ENCODE measurements around the gene IFT88.

IFT88 gene

DNA sequence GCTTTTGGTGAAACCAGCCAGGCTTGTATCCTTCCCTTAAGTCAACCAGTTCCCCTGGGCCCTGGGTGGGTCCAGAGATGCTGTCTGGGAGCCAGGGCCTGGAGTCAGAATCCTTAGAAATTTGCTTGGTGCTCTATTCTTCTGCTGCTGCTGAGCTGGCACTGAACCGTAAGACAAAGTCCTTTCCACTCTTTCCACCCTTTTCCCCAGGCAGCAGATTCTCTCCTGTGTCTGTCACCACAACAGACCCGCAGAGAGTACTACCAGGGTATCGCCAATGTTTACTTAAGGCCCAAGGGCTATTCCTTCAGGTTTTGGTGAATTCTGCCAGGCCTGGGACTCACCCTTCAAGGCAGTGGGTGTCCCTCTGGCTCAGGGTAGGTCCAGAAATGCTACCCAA, 12.2 kb downstream of the IFT88 start:
- no peak overlapping the region for H3K4me3 ChIP-seq (ENCODE audit: low read depth, low read length)
- no peak for TF ChIP-seq CTCF (IDR thresholded peaks at IDR 0.05; ENCODE audit: borderline replicate concordance, insufficient read depth, low read depth, low read length)

DNA sequence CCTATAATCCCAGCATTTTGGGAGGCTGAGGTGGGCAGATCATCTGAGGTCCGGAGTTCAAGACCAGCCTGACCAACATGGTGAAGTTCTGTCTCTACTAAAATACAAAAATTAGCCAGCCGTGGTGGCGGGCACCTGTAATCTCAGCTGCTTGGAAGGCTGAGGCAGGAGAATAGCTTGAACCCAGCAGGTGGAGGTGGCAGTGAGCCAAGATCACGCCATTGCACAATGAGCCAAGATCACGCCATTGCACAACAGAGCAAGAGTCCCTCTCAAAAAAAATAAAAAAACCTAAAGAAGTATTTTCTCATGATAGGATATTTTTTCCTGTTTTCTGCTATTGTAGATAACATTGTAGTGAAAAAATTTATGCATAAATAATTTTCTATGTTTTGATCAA, 13.3 kb downstream of the IFT88 start:
- no peak for TF ChIP-seq CTCF (IDR thresholded peaks at IDR 0.05; ENCODE audit: borderline replicate concordance, insufficient read depth, low read depth, low read length)
- H3K4me3 ChIP-seq (ENCODE audit: low read depth, low read length), result no peak overlapping the region

GRCh38 chr13:20582026-20582425, 15.1 kb downstream of the IFT88 start:
- no peak overlapping the region for H3K4me3 ChIP-seq (ENCODE audit: low read depth, low read length)
- TF ChIP-seq CTCF (IDR thresholded peaks at IDR 0.05; ENCODE audit: borderline replicate concordance, insufficient read depth, low read depth, low read length), result no peak

DNA sequence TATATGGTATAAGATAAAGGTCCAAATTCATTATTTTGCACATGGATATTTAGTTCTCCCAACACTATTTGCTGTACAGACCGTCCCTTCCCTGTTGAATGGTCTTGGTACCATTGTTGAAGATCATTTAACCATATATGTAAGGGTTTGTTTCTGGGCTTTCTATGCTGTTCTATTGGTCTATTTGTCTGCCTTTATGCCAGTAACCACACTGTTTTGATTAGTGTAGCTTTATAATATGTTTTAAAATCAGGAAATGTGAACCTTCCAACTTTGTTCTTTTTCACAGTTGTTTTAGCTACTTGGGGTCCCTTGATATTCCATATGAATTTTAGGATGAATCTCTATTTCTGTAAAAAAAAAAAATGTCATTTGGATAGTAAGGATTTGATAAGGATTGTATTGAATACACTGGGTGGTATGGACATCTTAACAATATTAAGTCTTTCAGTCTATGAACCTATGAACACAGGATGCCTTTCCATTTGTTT, 16.9 kb downstream of the IFT88 start:
- TF ChIP-seq CTCF (IDR thresholded peaks at IDR 0.05; ENCODE audit: borderline replicate concordance, insufficient read depth, low read depth, low read length), result no peak
- no peak overlapping the region for H3K4me3 ChIP-seq (ENCODE audit: low read depth, low read length)

DNA sequence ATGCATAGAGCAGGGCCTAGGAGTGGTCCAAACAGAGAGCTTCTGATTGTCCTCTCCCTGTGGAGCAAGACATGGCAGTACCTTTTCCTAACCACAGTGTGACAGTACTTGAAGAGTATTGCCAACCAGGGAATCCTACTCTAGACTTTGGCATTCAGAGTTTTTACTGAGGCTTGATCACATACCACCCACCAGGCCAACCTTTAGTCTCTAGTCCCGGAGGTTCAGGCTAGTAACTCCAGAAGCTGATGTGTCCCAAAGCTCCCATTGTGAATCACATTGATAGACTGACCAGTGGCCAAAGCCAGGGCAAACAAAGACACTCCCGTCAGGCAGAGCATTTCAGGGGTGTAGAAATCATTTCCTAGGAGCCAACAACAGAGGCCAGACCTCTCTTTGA, 18.4 kb downstream of the IFT88 start:
- H3K4me3 ChIP-seq (ENCODE audit: low read depth, low read length), result no peak overlapping the region
- TF ChIP-seq CTCF (IDR thresholded peaks at IDR 0.05; ENCODE audit: borderline replicate concordance, insufficient read depth, low read depth, low read length), result no peak

- TF ChIP-seq CTCF (IDR thresholded peaks at IDR 0.05; ENCODE audit: borderline replicate concordance, insufficient read depth, low read depth, low read length), result no peak
- H3K4me3 ChIP-seq (ENCODE audit: low read depth, low read length), result no peak overlapping the region
Observed at GRCh38 chr13:20588529-20589110, 21.7 kb downstream of the IFT88 start.

DNA sequence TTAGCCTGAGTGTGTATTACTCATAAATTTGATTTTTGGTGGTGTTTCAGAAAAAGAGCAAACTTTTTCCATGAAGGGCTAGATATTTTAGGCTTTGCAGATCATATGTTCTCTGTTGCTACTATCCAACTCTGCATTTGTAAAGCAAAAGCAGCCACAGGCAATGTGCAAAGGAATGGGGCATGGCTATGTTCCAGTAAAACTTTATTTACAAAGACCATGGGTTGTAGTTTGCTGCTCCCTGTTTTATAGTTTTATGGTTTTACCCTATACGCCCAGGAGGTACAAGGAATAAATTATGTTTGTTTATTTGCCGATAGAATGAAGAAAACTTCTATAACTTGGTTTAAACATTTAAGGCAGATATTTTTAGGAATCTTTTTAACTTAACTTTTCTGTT, 23.6 kb downstream of the IFT88 start:
- TF ChIP-seq CTCF (IDR thresholded peaks at IDR 0.05; ENCODE audit: borderline replicate concordance, insufficient read depth, low read depth, low read length), result no peak
- H3K4me3 ChIP-seq (ENCODE audit: low read depth, low read length), result no peak overlapping the region

Measured in GM12875 (cell line).